ENCODE results near the gene PNMA8B. TPM values are rescaled to one million over a fixed set of nuclear protein-coding genes. Genes with fewer than 3 reads are reported as not detected.
A peak's percentile ranks its signal among the peaks of the same experiment; 100 is the strongest.

The PNMA8B gene
- polyA plus RNA-seq, 5 donors = 2.8 to 5.7 (median 4.0) TPM

- peak; percentile 70 to 79 for DNase-seq
These were observed 7.7 kb downstream of the PNMA8B start for GRCh38 chr19:46487802-46488445.

DNA sequence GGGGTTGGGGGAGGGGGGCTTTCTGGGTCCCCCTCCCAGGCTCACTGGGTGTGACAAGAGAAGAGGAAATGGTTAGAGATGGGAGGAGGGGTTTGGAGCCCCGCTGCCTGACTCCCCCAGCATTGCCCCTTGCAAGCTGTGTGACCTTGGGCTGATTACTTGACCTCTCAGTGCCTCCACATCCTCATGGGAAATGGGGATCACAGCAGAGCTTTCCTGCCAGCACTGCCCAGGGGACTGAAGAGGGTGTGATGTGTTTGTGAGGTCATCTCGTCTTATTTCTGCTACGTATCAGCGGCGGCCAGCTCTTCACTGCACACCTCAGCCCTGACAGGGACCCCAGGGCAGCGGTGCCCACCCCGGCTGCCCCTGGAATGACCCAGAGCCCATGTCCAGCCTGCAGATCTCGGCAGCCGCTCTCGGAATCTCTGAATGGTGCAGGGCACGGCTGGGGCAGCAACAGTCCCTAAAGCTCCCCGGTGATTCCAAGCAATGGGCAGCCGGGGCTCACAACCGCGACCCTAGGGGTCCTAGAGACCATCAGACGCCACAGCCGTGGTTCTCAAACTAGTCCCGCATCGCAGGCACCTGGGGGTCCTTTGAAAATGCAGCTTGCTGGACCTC, 8.4 kb downstream of the PNMA8B start:
- DNase-seq = no peak

DNA sequence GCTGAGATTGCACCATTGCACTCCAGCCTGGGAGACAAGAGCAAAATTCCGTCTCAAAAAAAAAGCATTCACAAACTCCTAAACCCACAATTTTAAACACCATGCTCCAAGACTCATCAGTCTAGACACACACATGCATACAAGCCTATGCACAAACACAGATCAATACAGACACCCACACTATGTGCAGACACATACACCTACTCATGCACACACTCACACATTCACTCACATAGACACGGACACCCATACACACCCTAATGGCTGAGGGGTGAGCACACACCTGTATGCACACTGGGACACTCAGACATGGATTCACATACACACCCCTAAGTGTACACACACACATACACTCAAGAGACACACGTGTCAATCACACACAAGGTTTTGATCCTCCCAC, 9.3 kb downstream of the PNMA8B start:
- DNase-seq = no peak

DNA sequence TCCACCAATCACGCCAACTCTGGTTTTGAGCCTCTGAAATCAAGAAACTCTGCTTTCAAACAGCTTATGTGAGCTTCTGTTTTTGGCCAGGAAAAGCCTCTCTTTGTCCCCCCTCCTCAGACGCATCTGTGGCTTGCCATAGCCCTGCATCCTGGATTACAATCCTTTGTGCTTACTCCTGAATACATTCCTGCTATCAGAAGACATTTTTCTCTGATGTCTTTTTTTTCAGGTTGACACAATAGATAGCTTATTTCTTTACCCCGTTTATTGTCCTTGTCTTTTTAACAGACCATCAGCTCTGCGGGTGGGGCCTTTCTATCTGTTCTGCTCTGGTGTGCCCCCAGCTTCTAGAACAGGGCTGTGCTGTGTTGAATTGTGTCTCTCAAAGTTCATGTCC, 11.0 kb downstream of the PNMA8B start:
- DNase-seq = no peak

GRCh38 chr19:46482631-46483030, 13.0 kb downstream of the PNMA8B start:
- no peak for DNase-seq

DNA sequence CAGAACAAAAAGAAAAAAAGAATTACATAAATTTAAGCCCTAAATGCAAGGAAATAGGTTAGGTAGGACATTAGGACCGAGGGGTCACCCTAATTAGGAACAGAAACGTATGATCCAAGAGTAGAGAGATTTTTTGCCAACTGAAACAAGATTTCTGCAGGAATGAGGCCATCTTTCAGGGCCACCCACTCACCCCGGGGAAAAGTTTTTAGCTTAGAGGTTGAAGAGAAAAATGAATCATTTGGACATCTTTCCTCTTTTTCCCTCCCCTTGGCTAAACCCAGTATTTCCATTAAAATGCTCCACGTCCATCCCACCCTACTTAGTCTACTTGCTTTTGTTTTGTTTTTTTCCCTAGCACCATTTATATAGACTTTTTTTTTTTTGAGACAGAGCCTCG, 13.7 kb downstream of the PNMA8B start:
- peak in 1 of 2 donors; percentile 49 for DNase-seq

DNA sequence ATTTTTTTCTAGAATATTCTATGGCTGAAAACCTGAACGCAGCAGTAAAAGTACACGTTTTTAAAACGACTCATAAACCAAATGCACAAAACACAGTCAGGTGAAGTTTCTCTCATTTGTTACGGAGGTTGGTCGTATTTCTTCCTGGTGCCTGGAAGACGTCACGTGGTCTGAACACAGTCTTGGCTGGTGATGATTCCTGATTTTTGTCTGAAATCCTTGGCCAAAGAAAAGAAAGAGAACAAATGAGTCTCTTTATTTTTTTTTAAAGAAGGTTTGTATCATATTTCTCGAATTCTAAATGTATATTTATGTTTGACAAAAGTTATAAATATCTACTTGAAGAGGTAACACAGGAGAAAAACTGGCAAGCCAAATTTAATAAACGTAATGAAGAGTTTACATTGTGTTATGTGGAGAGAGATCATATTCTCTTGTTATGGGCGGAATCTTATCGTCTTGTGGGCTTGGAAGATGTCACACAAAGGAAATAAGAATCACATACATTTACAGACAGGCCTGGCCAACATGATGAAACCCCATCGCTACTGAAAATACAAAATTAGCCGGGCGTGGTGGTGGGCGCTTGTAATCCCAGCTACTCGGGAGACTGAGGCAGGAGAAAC, 14.3 kb downstream of the PNMA8B start:
- no peak for DNase-seq

DNA sequence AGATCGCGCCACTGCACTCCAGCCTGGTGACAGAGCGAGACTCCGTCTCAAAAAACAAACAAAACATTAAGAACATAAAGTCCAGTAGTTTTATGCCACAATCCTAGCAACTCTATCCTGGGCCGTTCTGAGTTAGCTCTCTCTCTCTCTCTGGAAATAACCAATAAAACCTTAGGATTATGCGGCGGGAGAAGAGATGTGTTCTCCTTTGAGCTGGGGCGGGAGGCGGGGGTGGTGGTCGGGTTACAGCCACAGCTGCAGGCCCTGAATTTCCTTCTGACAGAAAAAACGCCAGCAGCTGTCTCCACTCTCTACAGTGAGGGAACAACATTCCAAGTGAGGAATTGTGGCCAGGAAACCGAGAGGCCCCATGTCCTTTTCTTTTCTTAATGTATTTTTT, 15.3 kb downstream of the PNMA8B start:
- DNase-seq = peak; percentile 87 to 92

GRCh38 chr19:46478356-46478986, 17.2 kb downstream of the PNMA8B start:
- peak in 1 of 2 donors; percentile 24 for DNase-seq

DNA sequence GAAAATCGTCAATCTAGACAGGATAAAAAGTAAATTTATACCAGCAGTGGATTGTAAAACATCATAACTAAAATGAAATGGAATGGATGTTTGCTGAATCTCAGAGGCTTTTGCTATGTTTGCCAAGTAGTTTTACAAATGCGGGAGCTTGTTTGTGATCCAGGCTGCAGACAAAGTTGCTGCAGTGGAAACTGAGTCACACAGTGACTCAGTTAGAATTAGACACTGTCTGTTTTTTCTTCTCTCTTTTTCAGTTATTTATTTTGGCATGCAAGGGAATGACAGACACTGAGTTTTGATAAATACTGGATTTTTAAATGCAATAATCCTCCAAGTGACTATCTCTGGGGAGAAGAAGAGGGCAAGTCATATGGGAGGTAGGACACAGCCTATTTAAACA, 19.7 kb downstream of the PNMA8B start:
- no peak for DNase-seq

- DNase-seq = no peak
These were observed 21.5 kb downstream of the PNMA8B start for GRCh38 chr19:46474211-46474610.

DNA sequence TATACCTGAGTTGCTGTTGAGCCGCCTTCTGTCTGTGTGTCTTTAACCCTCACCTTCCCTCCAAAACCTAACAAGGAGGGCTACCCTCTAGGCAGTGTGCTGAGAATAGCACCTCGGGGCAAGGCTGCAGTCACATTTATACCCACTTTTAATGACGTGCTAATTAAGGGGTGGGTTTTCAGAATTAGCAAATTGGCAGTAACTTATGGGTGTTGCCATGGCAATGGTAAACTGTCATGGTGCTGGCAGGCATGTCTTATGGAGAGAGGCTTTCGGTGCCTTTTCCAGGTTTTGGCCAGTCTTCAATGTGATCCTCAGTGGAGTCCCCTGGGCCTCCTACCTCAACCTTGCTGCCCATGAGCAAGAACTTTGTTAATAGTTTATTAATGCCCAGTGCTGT, 23.1 kb downstream of the PNMA8B start:
- no peak for DNase-seq

GRCh38 chr19:46471811-46472543, 23.7 kb downstream of the PNMA8B start:
- no peak for DNase-seq

GRCh38 chr19:46471116-46471733, 24.4 kb downstream of the PNMA8B start, which contains the start of gene PNMA8A:
Gene PNMA8A (minus strand): TSS chr19:46471563. CDS start chr19:46471035, 528 bp downstream.
- peak; percentile 87 to 89 for DNase-seq

DNA sequence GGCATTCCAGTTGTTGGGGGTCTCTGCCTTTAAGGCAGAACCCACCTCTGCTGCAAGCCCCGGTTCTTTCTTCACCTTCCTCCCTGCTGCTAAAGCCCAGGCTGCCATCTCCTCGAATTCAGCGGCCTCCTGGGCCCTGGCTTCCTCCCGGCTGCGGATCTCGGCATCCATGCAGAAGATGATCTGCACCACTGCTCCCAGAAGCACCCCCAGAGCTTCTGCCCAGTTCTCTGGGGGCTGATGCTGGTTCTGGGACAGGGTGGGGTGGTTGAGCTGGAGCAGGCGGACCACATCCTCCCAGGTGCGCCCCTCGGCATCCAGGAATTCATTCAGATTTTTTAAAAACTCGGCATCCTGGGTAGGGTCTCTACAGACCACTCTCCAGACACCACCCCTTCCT, 25.3 kb downstream of the PNMA8B start:
- no peak for DNase-seq

GRCh38 chr19:46469541-46470185, 26.0 kb downstream of the PNMA8B start:
- no peak for DNase-seq

GRCh38 chr19:46466536-46467196, 29.0 kb downstream of the PNMA8B start:
- DNase-seq = peak; percentile 45

- DNase-seq = no peak
These were observed 32.2 kb downstream of the PNMA8B start for GRCh38 chr19:46463516-46463915.

DNA sequence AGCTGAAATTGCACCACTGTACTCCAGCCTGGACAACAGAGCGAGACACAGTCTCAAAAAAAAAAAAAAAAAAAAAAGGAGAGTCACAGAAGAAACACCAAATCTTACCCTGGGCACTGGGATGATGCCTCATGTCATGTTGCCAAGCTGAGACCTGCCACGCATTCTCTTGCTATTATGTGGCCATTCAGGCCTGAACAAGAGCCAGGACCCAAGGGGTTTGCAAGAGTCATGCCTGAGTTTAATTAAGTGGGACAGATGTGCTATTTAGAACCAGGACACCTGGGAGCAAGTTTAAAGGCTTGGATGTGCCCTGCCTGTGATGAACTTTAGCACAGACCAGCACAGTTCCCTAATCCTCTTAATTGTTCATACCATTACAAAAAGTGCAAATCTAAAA, 34.1 kb downstream of the PNMA8B start:
- no peak for DNase-seq

DNA sequence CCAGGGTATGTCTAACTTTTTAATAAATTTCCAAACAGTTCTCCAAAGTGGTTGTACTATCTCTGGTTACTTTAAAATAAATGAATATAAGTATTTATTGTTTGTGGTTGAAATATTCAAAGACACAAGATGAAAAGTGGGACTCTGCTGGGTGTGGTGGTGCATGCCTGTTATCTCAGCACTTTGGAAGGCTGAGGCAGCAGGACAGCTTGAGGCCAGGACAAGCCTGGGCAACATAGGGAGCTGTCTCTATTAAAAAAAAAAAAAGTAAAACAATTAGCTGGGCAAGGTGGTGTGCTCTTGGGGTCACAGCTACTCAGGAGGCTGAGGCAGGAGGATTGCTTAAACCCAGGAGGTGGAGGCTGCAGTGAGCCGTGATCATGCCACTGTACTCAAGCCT, 34.7 kb downstream of the PNMA8B start:
- no peak for DNase-seq
